Gastrocnemius medialis (tissue), 4 donors: Measurements from ENCODE around the gene TUBD1. TPM values are rescaled to one million over a fixed set of nuclear protein-coding genes. Genes with fewer than 3 reads are reported as not detected.

Source experiments
- ATAC-seq, 2 donors: fragments of 150-250 bp; one replicate each; pipeline ENCODE4 v1.9.1; 2016
- DNase-seq, 2 donors: peaks; one replicate each; pipeline ENCODE4 v3.0.0-alpha.2; 2019
- H3K27ac ChIP-seq, 4 donors: fragments of 200-600 bp; sonication (generic); 1 replicate in 1 of 4; 2 replicates in 3 of 4; pipeline ENCODE4 v1.5.1; 2016 to 2018; ENCODE audit warnings: mild to moderate bottlenecking in 2 of 4, moderate library complexity in 1 of 4
- H3K27me3 ChIP-seq, 3 donors: fragments of 200-600 bp; sonication (generic) in 2 of 3; 1 replicate in 1 of 3; 2 replicates in 2 of 3; pipeline versions ENCODE4 v1.5.1 to v1.6.0; 2016 to 2019; ENCODE audit warnings: mild to moderate bottlenecking in 1 of 3, moderate library complexity in 1 of 3
- H3K36me3 ChIP-seq, 2 donors: fragments of 200-600 bp; sonication (generic) in 1 of 2; one replicate each; pipeline ENCODE4 v1.5.1; 2017 to 2018
- H3K4me1 ChIP-seq, 2 donors: fragments of 200-600 bp; sonication (generic) in 1 of 2; one replicate each; pipeline ENCODE4 v1.5.1; 2016 to 2017; ENCODE audit warnings: mild to moderate bottlenecking in 2 of 2
- H3K4me3 ChIP-seq, 4 donors: fragments of 200-600 bp; sonication (generic) in 3 of 4; 1 replicate in 1 of 4; 2 replicates in 3 of 4; pipeline ENCODE4 v1.5.1; 2016 to 2019; ENCODE audit warnings: mild to moderate bottlenecking in 2 of 4
- H3K9me3 ChIP-seq, 3 donors: fragments of 200-600 bp; sonication (generic) in 2 of 3; 1 replicate in 1 of 3; 2 replicates in 2 of 3; pipeline ENCODE4 v1.5.1; 2016 to 2019
- POLR2A ChIP-seq, 2 donors: fragments of 450-650 bp; IDR thresholded peaks; one replicate each; pipeline ENCODE4 v1.6.1; 2017; ENCODE audit warnings: antibody characterized with exemption in 2 of 2, mild to moderate bottlenecking in 2 of 2, moderate library complexity in 2 of 2
- in situ Hi-C, 4 donors: fragments of 200-750 bp; cut with MboI; loops; one replicate each; pipeline versions ENCODE4 v1.15.0 to v1.8.0; 2017; ENCODE audit warnings: low sequenced_read_pairs in 4 of 4
- intact Hi-C: fragments of 100-400 bp; cut with DNase I; formaldehyde crosslinking; loops from one replicate; pipeline ENCODE4 v1.15.1; 2023; ENCODE audit warnings: low total_unique reads
- total RNA-seq, 4 donors: library from RNA; depleted of rRNA; stranded (reverse); fragments of >200 nt; gene quantifications; one replicate each; pipeline versions ENCODE4 v1.1.0 to v1.2.3, GENCODE V29; 2016
- TF ChIP-seq, protein P1 (sequence below), 5 experiments: fragments of 450-650 bp in 3 of 5; fragments of 200-600 bp in 2 of 5; sonication (generic) in 2 of 5; IDR thresholded peaks in 4 of 5; conservative IDR thresholded peaks in 1 of 5; 1 replicate in 4 of 5; 2 replicates in 1 of 5; pipeline ENCODE4 v1.5.1; 2016 to 2019; ENCODE audit warnings: antibody characterized with exemption in 5 of 5, mild to moderate bottlenecking in 3 of 5, moderate library complexity in 3 of 5

The TUBD1 gene
- total RNA-seq, 4 donors from 2014 or later = 5.4 to 9.2 (median 9.2) TPM

DNA sequence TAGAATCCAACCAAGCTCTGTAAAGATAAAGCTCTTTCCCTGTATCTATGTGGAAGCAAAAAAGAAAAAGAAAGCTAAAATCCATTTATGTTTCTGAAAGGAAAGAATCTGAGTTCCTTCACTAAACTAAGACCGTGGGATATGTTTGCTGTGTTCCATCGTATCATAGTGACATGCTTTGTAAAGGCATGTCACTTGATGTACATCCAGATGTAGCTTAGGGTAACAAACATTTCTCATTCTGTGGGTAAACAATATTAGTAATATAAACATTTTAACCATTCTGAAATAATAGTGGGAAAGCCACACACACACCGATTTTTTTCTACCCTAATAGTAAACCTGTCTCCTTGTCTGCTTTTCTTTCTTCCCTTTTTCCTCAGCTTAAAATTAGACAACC lies 78.1 kb downstream of the TUBD1 start:
- Histone ChIP-seq H3K4me3 (no peak overlapping the region), H3K4me1 (peaks cover 4 to 14% of the 10 kb centered on the region in 2 donors), H3K27me3 (no peaks in the 10 kb centered on the region), H3K9me3 (no peaks in the 10 kb centered on the region), H3K36me3 (peaks cover 2 to 21% of the 10 kb centered on the region in 2 donors), H3K27ac (peak overlapping the region in 3 of 4 donors; percentile 4 to 81 (median 69))
- in situ Hi-C loops (no loop called here), intact Hi-C loops (no loop called here)
- no peak for DNase-seq
- TF ChIP-seq, protein P1, sequence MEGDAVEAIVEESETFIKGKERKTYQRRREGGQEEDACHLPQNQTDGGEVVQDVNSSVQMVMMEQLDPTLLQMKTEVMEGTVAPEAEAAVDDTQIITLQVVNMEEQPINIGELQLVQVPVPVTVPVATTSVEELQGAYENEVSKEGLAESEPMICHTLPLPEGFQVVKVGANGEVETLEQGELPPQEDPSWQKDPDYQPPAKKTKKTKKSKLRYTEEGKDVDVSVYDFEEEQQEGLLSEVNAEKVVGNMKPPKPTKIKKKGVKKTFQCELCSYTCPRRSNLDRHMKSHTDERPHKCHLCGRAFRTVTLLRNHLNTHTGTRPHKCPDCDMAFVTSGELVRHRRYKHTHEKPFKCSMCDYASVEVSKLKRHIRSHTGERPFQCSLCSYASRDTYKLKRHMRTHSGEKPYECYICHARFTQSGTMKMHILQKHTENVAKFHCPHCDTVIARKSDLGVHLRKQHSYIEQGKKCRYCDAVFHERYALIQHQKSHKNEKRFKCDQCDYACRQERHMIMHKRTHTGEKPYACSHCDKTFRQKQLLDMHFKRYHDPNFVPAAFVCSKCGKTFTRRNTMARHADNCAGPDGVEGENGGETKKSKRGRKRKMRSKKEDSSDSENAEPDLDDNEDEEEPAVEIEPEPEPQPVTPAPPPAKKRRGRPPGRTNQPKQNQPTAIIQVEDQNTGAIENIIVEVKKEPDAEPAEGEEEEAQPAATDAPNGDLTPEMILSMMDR (IDR thresholded peaks at IDR 0.05 in 4 of 5, conservative IDR thresholded peaks at IDR 0.05 in 1 of 5) = no peak
- peak in 1 of 2 donors; percentile 23 for TF ChIP-seq POLR2A (IDR thresholded peaks at IDR 0.05)
- ATAC-seq = peak in 1 of 2 donors; percentile 90

DNA sequence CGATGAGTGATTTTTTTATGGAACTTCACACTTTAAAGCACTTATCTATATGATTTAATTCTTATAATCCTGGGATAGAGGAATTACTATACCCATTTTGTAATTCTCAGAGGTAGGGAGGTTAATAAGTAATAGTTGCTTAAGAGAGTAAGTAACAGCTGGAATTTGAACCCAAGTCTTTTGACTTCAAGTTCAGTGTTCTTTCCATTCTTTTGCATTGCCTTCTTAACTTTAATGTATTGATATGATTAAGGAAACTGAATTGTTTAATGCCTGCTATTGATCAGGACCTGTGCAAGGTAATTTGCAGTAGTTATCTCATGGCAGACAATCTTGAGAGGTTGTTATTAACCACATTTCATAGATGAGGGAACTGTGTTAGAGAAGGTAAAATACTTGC lies 78.5 kb downstream of the TUBD1 start:
- Histone ChIP-seq H3K4me3 (no peak overlapping the region), H3K9me3 (no peaks in the 10 kb centered on the region), H3K4me1 (peaks cover 4 to 14% of the 10 kb centered on the region in 2 donors), H3K27ac (peak overlapping the region in 3 of 4 donors; percentile 4 to 81 (median 69)), H3K27me3 (no peaks in the 10 kb centered on the region), H3K36me3 (peaks cover 2 to 22% of the 10 kb centered on the region in 2 donors)
- DNase-seq (no peak), ATAC-seq (peak in 1 of 2 donors; percentile 40)
- in situ Hi-C loops (no loop called here), intact Hi-C loops (no loop called here)
- TF ChIP-seq, protein P1 (IDR thresholded peaks at IDR 0.05 in 4 of 5, conservative IDR thresholded peaks at IDR 0.05 in 1 of 5) = no peak
- TF ChIP-seq POLR2A (IDR thresholded peaks at IDR 0.05) = no peak

DNA sequence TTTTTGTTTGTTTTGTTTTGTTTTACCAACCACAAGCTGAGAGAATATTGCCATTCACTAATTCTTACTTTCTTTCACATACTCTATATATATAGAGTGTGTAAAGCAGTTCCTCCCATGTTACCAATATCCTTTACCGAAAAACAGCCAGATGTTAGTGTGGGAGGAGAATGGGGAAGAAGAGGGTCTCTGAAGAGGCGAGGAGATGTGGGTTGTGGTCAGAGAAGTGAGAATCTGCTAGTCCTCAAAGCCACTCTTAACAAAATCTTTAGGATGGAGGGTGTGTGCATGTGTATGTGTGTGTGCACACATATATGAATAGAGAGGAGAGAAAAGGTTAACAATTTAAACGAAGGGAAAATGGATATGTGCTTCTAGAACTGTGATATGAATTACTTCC lies 80.6 kb downstream of the TUBD1 start:
- Histone ChIP-seq H3K27ac (peak overlapping the region in 1 of 4 donors; percentile 29), H3K9me3 (no peaks in the 10 kb centered on the region), H3K36me3 (peaks cover 0 to 22% of the 10 kb centered on the region in 2 donors), H3K27me3 (no peaks in the 10 kb centered on the region), H3K4me1 (peaks cover 4 to 14% of the 10 kb centered on the region in 2 donors), H3K4me3 (no peak overlapping the region)
- no peak for TF ChIP-seq POLR2A (IDR thresholded peaks at IDR 0.05)
- TF ChIP-seq, protein P1 (IDR thresholded peaks at IDR 0.05 in 4 of 5, conservative IDR thresholded peaks at IDR 0.05 in 1 of 5) = no peak
- DNase-seq = no peak
- in situ Hi-C loops = no loop called here
- no peak for ATAC-seq
- intact Hi-C loops = no loop called here

DNA sequence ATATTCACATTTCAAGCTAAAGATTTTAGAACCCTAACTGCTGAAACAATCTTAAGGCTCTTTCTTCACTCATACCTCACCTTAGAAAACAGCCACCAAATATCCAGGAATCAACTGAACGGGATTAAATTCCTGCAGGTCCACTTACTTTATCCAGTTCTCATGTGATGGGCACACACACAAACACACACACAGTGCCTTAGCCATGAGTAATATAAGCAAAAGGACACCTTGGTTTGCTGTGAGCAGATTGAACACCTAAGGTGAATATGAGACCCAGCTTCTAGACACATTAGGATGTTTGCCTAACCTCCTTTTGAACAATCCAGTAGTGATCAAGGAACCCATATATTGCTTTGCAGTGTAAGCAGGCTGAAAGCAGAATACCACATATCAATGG lies 81.5 kb downstream of the TUBD1 start:
- H3K9me3 ChIP-seq = no peaks in the 10 kb centered on the region
- in situ Hi-C loops = no loop called here
- TF ChIP-seq, protein P1 (IDR thresholded peaks at IDR 0.05 in 4 of 5, conservative IDR thresholded peaks at IDR 0.05 in 1 of 5) = no peak
- no peak for TF ChIP-seq POLR2A (IDR thresholded peaks at IDR 0.05)
- DNase-seq (no peak), ATAC-seq (peak in 1 of 2 donors; percentile 68)
- peak overlapping the region in 2 of 4 donors; percentile 18 to 29 for H3K27ac ChIP-seq
- peaks cover 0 to 22% of the 10 kb centered on the region in 2 donors for H3K36me3 ChIP-seq
- intact Hi-C loops = no loop called here
- H3K27me3 ChIP-seq = no peaks in the 10 kb centered on the region
- peaks cover 4 to 14% of the 10 kb centered on the region in 2 donors for H3K4me1 ChIP-seq
- no peak overlapping the region for H3K4me3 ChIP-seq

DNA sequence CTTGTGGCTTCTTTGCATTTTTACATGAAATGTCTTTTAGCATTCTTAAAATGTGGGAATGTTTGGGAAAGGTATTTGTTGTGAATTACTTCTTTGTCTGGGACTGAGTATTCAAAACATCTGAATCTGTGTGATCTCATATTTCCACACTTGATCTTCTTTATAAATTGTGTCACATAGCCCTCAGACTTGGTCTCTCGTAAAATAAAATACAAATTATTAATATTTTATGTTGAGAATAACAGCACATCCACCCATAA lies 81.9 kb downstream of the TUBD1 start:
- H3K9me3 ChIP-seq = no peaks in the 10 kb centered on the region
- TF ChIP-seq, protein P1 (IDR thresholded peaks at IDR 0.05 in 4 of 5, conservative IDR thresholded peaks at IDR 0.05 in 1 of 5) = no peak
- TF ChIP-seq POLR2A (IDR thresholded peaks at IDR 0.05) = no peak
- no peak for ATAC-seq

More for the DNA sequence above, 81.9 kb downstream of the TUBD1 start:
- intact Hi-C loops (no loop called here), in situ Hi-C loops (no loop called here)
- Histone ChIP-seq H3K4me1 (peaks cover 4 to 14% of the 10 kb centered on the region in 2 donors), H3K27ac (peak overlapping the region in 2 of 4 donors; percentile 18 to 29), H3K4me3 (no peak overlapping the region), H3K27me3 (no peaks in the 10 kb centered on the region), H3K36me3 (peaks cover 0 to 22% of the 10 kb centered on the region in 2 donors)
- DNase-seq = no peak
